Motor neuron (in vitro differentiated cells): ENCODE results near the gene KRT15. TPM values are rescaled to one million over a fixed set of nuclear protein-coding genes. Genes with fewer than 3 reads are reported as not detected.

ENCODE experiments used
- total RNA-seq, 8 experiments: library from RNA; unstranded; fragments of 300-600 nt; gene quantifications; 2 replicates each; pipeline versions ENCODE4 v1.2.3 to v1.2.4, GENCODE V29; 2022

The KRT15 gene
- total RNA-seq, 8 experiments from 2014 or later, result 0.11 to 4.0 (median 0.25) TPM; not detected in 1

Other genes with a start within 250 kb of the KRT15 start
- gene KRTAP9-7, start 243.2 kb downstream of the KRT15 start, total RNA-seq, result under 1 TPM in 1 of 8 experiments, not detected in 7; 0.45 TPM
- under 1 TPM in 1 of 8 experiments, not detected in 7; 0.57 TPM for gene KRTAP29-1, start 216.0 kb downstream of the KRT15 start, total RNA-seq
- under 1 TPM in 4 of 8 experiments, not detected in 4; 0.17 to 1.00 (median 0.27) TPM for gene KRTAP16-1, start 209.6 kb downstream of the KRT15 start, total RNA-seq
- under 1 TPM in 1 of 8 experiments, not detected in 7; 0.57 TPM for gene KRTAP17-1, start 203.2 kb downstream of the KRT15 start, total RNA-seq
- not detected for gene KRT33A, start 168.1 kb downstream of the KRT15 start, total RNA-seq
- gene KRT33B, start 149.1 kb downstream of the KRT15 start, total RNA-seq, result under 1 TPM in 1 of 8 experiments, not detected in 7; 0.13 TPM
- gene KRT34, start 136.6 kb downstream of the KRT15 start, total RNA-seq, result under 1 TPM in 2 of 8 experiments, not detected in 6; 0.14 TPM
- gene KRT31, start 121.3 kb downstream of the KRT15 start, total RNA-seq, result under 1 TPM in 2 of 8 experiments, not detected in 6; 0.32 to 0.38 TPM
- gene KRT37, start 94.3 kb downstream of the KRT15 start, total RNA-seq, result under 1 TPM in 3 of 8 experiments, not detected in 5; 0.05 to 0.41 (median 0.33) TPM
- gene KRT38, start 77.9 kb downstream of the KRT15 start, total RNA-seq, result under 1 TPM in 3 of 8 experiments, not detected in 5; 0.11 to 0.92 (median 0.71) TPM
- under 1 TPM in 1 of 8 experiments, not detected in 7; 0.05 TPM for gene KRT32, start 51.5 kb downstream of the KRT15 start, total RNA-seq
- gene KRT35, start 37.7 kb downstream of the KRT15 start, total RNA-seq, result under 1 TPM in 4 of 8 experiments, not detected in 4; 0.09 to 0.24 (median 0.17) TPM
- under 1 TPM in 2 of 8 experiments, not detected in 6; 0.19 to 0.25 TPM for gene KRT36, start 29.0 kb downstream of the KRT15 start, total RNA-seq
- 1 to 10 TPM in 1 of 8 experiments, under 1 TPM in 3, not detected in 4; 0.32 to 1.9 (median 0.67) TPM for gene KRT13, start 13.3 kb downstream of the KRT15 start, total RNA-seq
- 1 to 10 TPM in 3 of 8 experiments, under 1 TPM in 3, not detected in 2; 0.29 to 6.2 (median 0.86) TPM for gene KRT19, start 9.4 kb upstream of the KRT15 start, total RNA-seq
- gene KRT9, start 53.2 kb upstream of the KRT15 start, total RNA-seq, result 1 to 10 TPM in 1 of 8 experiments, under 1 TPM in 6, not detected in 1; 0.11 to 1.5 (median 0.46) TPM
- gene KRT14, start 68.0 kb upstream of the KRT15 start, total RNA-seq, result 1 to 10 TPM in 1 of 8 experiments, under 1 TPM in 4, not detected in 3; 0.18 to 1.3 (median 0.54) TPM
- gene KRT16, start 93.9 kb upstream of the KRT15 start, total RNA-seq, result 10 to 100 TPM in 1 of 8 experiments, 1 to 10 TPM in 3, not detected in 4; 1.0 to 26.9 (median 4.5) TPM
- 10 to 100 TPM in 3 of 8 experiments, 1 to 10 TPM in 1, under 1 TPM in 2, not detected in 2; 0.17 to 18.1 (median 5.8) TPM for gene KRT17, start 105.7 kb upstream of the KRT15 start, total RNA-seq
- gene EIF1, start 170.0 kb upstream of the KRT15 start, total RNA-seq, result 100 to 1,000 TPM; 160 to 776 (median 444) TPM
- not detected for gene GAST, start 193.4 kb upstream of the KRT15 start, total RNA-seq
- 10 to 100 TPM in 1 of 8 experiments, 1 to 10 TPM in 6, under 1 TPM in 1; 0.41 to 12.8 (median 2.1) TPM for gene HAP1, start 215.8 kb upstream of the KRT15 start, total RNA-seq